ENCODE results near the gene PDZRN3.

- TF ChIP-seq CTCF (IDR thresholded peaks at IDR 0.05) (no peak), POLR2A (IDR thresholded peaks at IDR 0.05) (no peak)
Measured at GRCh38 chr3:73451301-73451944, 173.3 kb downstream of the PDZRN3 start.

Measured in heart left ventricle (tissue), 13 donors.